HCT116 (cell line): ENCODE results near the gene ACOT9. TPM values are rescaled to one million over a fixed set of nuclear protein-coding genes. Genes with fewer than 3 reads are reported as not detected.

Source experiments
- ATAC-seq: fragments of 200-7000 bp; cut with Tn5 transposase; 2 replicates; pipeline ENCODE4 v1.9.1; 2020; ENCODE audit warnings: mild to moderate bottlenecking, moderate library complexity
- BruUV-seq: library from RNA; stranded (reverse); fragments of 400-500 nt; replicated peaks from 2 replicates; lab custom pipeline; 2021; lab: Mats Ljungman, UMichigan
- CTCF ChIA-PET: fragments of 300-600 bp; sonication (Branson Sonifier 250); formaldehyde crosslinking; loops from one replicate; lab custom pipeline; 2021; ENCODE audit warnings: antibody characterized with exemption; lab: Charles Lee
- POLR2A ChIA-PET: fragments of 300-600, 350-600 bp; sonication (Branson Sonifier 250); formaldehyde crosslinking; loops from one replicate; lab custom pipeline; 2021; ENCODE audit warnings: antibody characterized with exemption; lab: Charles Lee
- RAD21 ChIA-PET, 2 experiments: fragments of 300-600 bp; sonication (Branson Sonifier 250); formaldehyde crosslinking; loops; one replicate each; lab custom pipeline; 2023; ENCODE audit warnings: low total read pairs in 2 of 2; ENCODE audit not compliant: uncharacterized antibody in 2 of 2, unreplicated experiment in 2 of 2, low non-redundant PET in 1 of 2; lab: Charles Lee
- DNase-seq: peaks from one replicate; pipeline ENCODE4 v3.0.0-alpha.2; 2010; ENCODE audit warnings: low read depth, low spot score
- H2AFZ ChIP-seq: fragments of 200-600 bp; shearing (Covaris generic), sonication (generic); 2 replicates; pipeline ENCODE4 v1.6.1; 2017; ENCODE audit warnings: low read depth, mixed run types, mixed read lengths, antibody characterized with exemption, low read length; ENCODE audit not compliant: poor library complexity, severe bottlenecking
- H3K27ac ChIP-seq: 2 replicates; pipeline ENCODE4 v1.5.1; 2012; ENCODE audit warnings: low read depth, low read length
- H3K27me3 ChIP-seq: fragments of 200-600 bp; sonication (generic); 2 replicates; pipeline ENCODE4 v1.6.1; 2016; ENCODE audit warnings: mixed run types, low read length, mixed read lengths; ENCODE audit not compliant: insufficient read depth
- H3K36me3 ChIP-seq, 2 experiments: fragments of 200-500 bp in 1 of 2; fragments of 200-600 bp in 1 of 2; sonication (Bioruptor generic) in 1 of 2; sonication (generic) in 1 of 2; 2 replicates each; pipeline versions ENCODE4 v1.5.1 to v1.6.1; 2014 to 2016; ENCODE audit warnings: low read length in 2 of 2, inconsistent platforms in 1 of 2, mixed read lengths in 1 of 2, mixed run types in 1 of 2; ENCODE audit not compliant: insufficient read depth in 2 of 2, control insufficient read depth in 1 of 2
- H3K4me1 ChIP-seq, 2 experiments: fragments of 200-600 bp in 1 of 2; sonication (generic) in 1 of 2; 2 replicates each; pipeline versions ENCODE4 v1.5.1 to v1.6.1; 2012 to 2017; ENCODE audit warnings: low read length in 2 of 2, inconsistent platforms in 1 of 2, mild to moderate bottlenecking in 1 of 2, mixed read lengths in 1 of 2, mixed run types in 1 of 2, moderate library complexity in 1 of 2; ENCODE audit not compliant: insufficient read depth in 2 of 2, control insufficient read depth in 1 of 2
- H3K4me2 ChIP-seq: fragments of 200-600 bp; sonication (generic); 2 replicates; pipeline ENCODE4 v1.6.1; 2017; ENCODE audit warnings: mixed run types, low read length, mixed read lengths
- H3K4me3 ChIP-seq, 2 experiments: fragments of 200-600 bp in 1 of 2; sonication (generic) in 1 of 2; replicated peaks in 1 of 2; 2 replicates each; pipeline ENCODE4 v1.5.1; 2011 to 2016; ENCODE audit warnings: low read length in 2 of 2, control low read depth in 1 of 2, low read depth in 1 of 2, mild to moderate bottlenecking in 1 of 2, mixed read lengths in 1 of 2, mixed run types in 1 of 2
- H3K79me2 ChIP-seq: fragments of 200-600 bp; sonication (generic); 2 replicates; pipeline ENCODE4 v1.6.1; 2017; ENCODE audit warnings: mild to moderate bottlenecking, mixed run types, low read length, moderate library complexity, mixed read lengths; ENCODE audit not compliant: insufficient read depth
- H3K9ac ChIP-seq: fragments of 200-600 bp; sonication (generic); 2 replicates; pipeline ENCODE4 v1.6.1; 2016; ENCODE audit warnings: low read length, mixed read lengths
- H3K9me2 ChIP-seq: fragments of 200-600 bp; sonication (generic), shearing (Covaris generic); 2 replicates; pipeline ENCODE4 v1.6.1; 2017; ENCODE audit warnings: mixed run types, mild to moderate bottlenecking, moderate library complexity; ENCODE audit not compliant: insufficient read depth
- H3K9me3 ChIP-seq, 2 experiments: fragments of 200-500 bp in 1 of 2; fragments of 200-600 bp in 1 of 2; sonication (Bioruptor generic) in 1 of 2; sonication (generic) in 1 of 2; 2 replicates each; pipeline ENCODE4 v1.6.1; 2014 to 2017; ENCODE audit warnings: low read length in 2 of 2, mixed read lengths in 2 of 2, inconsistent platforms in 1 of 2, low read depth in 1 of 2, mild to moderate bottlenecking in 1 of 2, mixed run types in 1 of 2, moderate library complexity in 1 of 2; ENCODE audit not compliant: control insufficient read depth in 1 of 2, insufficient read depth in 1 of 2
- H4K20me1 ChIP-seq: fragments of 200-600 bp; sonication (generic), shearing (Covaris generic); 2 replicates; pipeline ENCODE4 v1.6.1; 2017; ENCODE audit warnings: mixed run types, mild to moderate bottlenecking, moderate library complexity; ENCODE audit not compliant: insufficient read depth
- CEBPB ChIP-seq: IDR thresholded peaks from 2 replicates; pipeline ENCODE4 v1.6.1; 2012; ENCODE audit warnings: low read depth
- EGR1 ChIP-seq: IDR thresholded peaks from 2 replicates; pipeline ENCODE4 v1.6.1; 2012; ENCODE audit warnings: low read depth
- EZH2 ChIP-seq: fragments of 200-600 bp; sonication (generic); IDR thresholded peaks from 2 replicates; pipeline ENCODE4 v1.6.1; 2017; ENCODE audit warnings: antibody characterized with exemption, mixed run types
- EZH2phosphoT487 ChIP-seq: fragments of 200-600 bp; IDR thresholded peaks from 2 replicates; pipeline ENCODE4 v1.6.1; 2018; ENCODE audit warnings: antibody characterized with exemption, borderline replicate concordance
- FOSL1 ChIP-seq: IDR thresholded peaks from 2 replicates; pipeline ENCODE4 v1.6.1; 2012; ENCODE audit warnings: low read depth
- POLR2A ChIP-seq: IDR thresholded peaks from 2 replicates; pipeline ENCODE4 v1.7.0; 2011; ENCODE audit warnings: borderline replicate concordance; ENCODE audit not compliant: insufficient read depth, insufficient read length; ENCODE audit errors: extremely low read depth
- POLR2AphosphoS5 ChIP-seq: IDR thresholded peaks from 2 replicates; pipeline ENCODE4 v1.6.1; 2011; ENCODE audit warnings: mild to moderate bottlenecking, low read depth, low read length, moderate library complexity
- RAD21 ChIP-seq: IDR thresholded peaks from 2 replicates; pipeline ENCODE4 v1.6.1; 2012; ENCODE audit warnings: low read depth, mild to moderate bottlenecking
- SP1 ChIP-seq: IDR thresholded peaks from 2 replicates; pipeline ENCODE4 v1.6.1; 2012; ENCODE audit warnings: low read depth
- SRF ChIP-seq: IDR thresholded peaks from 2 replicates; pipeline ENCODE4 v1.6.1; 2012; ENCODE audit warnings: low read depth
- YY1 ChIP-seq: IDR thresholded peaks from 2 replicates; pipeline ENCODE4 v1.6.1; 2011; ENCODE audit warnings: low read length, low read depth, moderate library complexity, mild to moderate bottlenecking; ENCODE audit not compliant: insufficient replicate concordance; ENCODE audit errors: extremely low read depth
- ZFX ChIP-seq: fragments of 450-650 bp; IDR thresholded peaks from 2 replicates; pipeline ENCODE4 v1.6.1; 2017
- ZNF274 ChIP-seq: fragments of 200-500 bp; sonication (Bioruptor generic); IDR thresholded peaks from 2 replicates; pipeline ENCODE4 v1.6.1; 2014; ENCODE audit warnings: mild to moderate bottlenecking, low read depth, low read length, inconsistent platforms
- intact Hi-C: fragments of 100-400 bp; cut with micrococcal nuclease; formaldehyde crosslinking; loops from 2 replicates; pipeline ENCODE4 v1.10.0; 2022
- total RNA-seq: library from RNA; stranded (reverse); gene quantifications from one replicate; pipeline ENCODE4 v1.2.1, GENCODE V29; 2021; ENCODE audit not compliant: unreplicated experiment
- TF ChIP-seq, protein P1 (sequence below): IDR thresholded peaks from 2 replicates; pipeline ENCODE4 v1.6.1; 2012
- TF ChIP-seq, protein P2 (sequence below): IDR thresholded peaks from 2 replicates; pipeline ENCODE4 v1.6.1; 2011; ENCODE audit warnings: mild to moderate bottlenecking, low read length, moderate library complexity; ENCODE audit not compliant: insufficient replicate concordance; ENCODE audit errors: extremely low read depth
- TF ChIP-seq, protein P3 (sequence below): IDR thresholded peaks from 2 replicates; pipeline ENCODE4 v1.6.1; 2012
- TF ChIP-seq, protein P4 (sequence below): IDR thresholded peaks from 2 replicates; pipeline ENCODE4 v1.6.1; 2012; ENCODE audit warnings: low read depth

ACOT9 gene
- total RNA-seq, 1 experiment from 2014 or later = 59.7 TPM

- Histone ChIP-seq H4K20me1 (no peaks in the 10 kb centered on the region), H3K4me3 (no peak overlapping the region), H3K4me1 (peaks cover 2 to 9% of the 10 kb centered on the region in 2 experiments; a peak in 2 of 4 replicates), H3K9ac (no peak overlapping the region), H3K27me3 (no peaks in the 10 kb centered on the region), H3K36me3 (peaks cover 6 to 9% of the 10 kb centered on the region in 2 experiments; a peak in 3 of 4 replicates), H3K9me2 (no peaks in the 10 kb centered on the region), H3K27ac (no peak overlapping the region), H3K79me2 (peaks cover 50% of the 10 kb centered on the region), H2AFZ (no peak overlapping the region), H3K9me3 (no peaks in the 10 kb centered on the region)
- ATAC-seq (no peak), DNase-seq (no peak)
- POLR2A ChIA-PET = no interaction called here
- no TSS peak for BruUV-seq
- intact Hi-C loops = no loop called here
- CTCF ChIA-PET = no interaction called here
- TF ChIP-seq EZH2phosphoT487 (no peak), ZFX (no peak), RAD21 (no peak), ZNF274 (no peak), POLR2AphosphoS5 (no peak), EGR1 (no peak), YY1 (no peak)
- TF ChIP-seq, protein P1, sequence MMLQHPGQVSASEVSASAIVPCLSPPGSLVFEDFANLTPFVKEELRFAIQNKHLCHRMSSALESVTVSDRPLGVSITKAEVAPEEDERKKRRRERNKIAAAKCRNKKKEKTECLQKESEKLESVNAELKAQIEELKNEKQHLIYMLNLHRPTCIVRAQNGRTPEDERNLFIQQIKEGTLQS = no peak
- TF ChIP-seq, all 23 proteins: peak for 0
- no peak overlapping the region for H3K4me2 ChIP-seq
- RAD21 ChIA-PET = no interaction called here
These were observed 72.5 kb downstream of the ACOT9 start for GRCh38 chrX:23670528-23670927.

- CTCF ChIA-PET = no interaction called here
- ATAC-seq = no peak
- no TSS peak for BruUV-seq
- H3K27ac ChIP-seq = peak overlapping the region; percentile 86; the same call in 1 of the 2 replicates
- H3K36me3 ChIP-seq = peaks cover 3 to 5% of the 10 kb centered on the region in 2 experiments; a peak in 3 of 4 replicates
- H3K27me3 ChIP-seq = no peaks in the 10 kb centered on the region
- H3K4me2 ChIP-seq = peak overlapping the region; percentile 64
- H2AFZ ChIP-seq = no peak overlapping the region
- H3K79me2 ChIP-seq = peaks cover 50% of the 10 kb centered on the region
- POLR2A ChIA-PET = interaction anchor here (0.6 kb wide), 1 partner anchor 119 kb away, joined by 3 read pairs; no protein-coding TSS in a partner anchor
- no peak for DNase-seq
- no peaks in the 10 kb centered on the region for H4K20me1 ChIP-seq
- intact Hi-C loops = no loop called here
- peaks cover 2 to 9% of the 10 kb centered on the region in 2 experiments; a peak in 2 of 4 replicates for H3K4me1 ChIP-seq
- H3K4me3 ChIP-seq = peak overlapping the region; percentile 58 to 60
- RAD21 ChIA-PET = no interaction called here
- no peaks in the 10 kb centered on the region for H3K9me3 ChIP-seq
- H3K9ac ChIP-seq = peak overlapping the region; percentile 86
- no peaks in the 10 kb centered on the region for H3K9me2 ChIP-seq
- TF ChIP-seq, protein P2, sequence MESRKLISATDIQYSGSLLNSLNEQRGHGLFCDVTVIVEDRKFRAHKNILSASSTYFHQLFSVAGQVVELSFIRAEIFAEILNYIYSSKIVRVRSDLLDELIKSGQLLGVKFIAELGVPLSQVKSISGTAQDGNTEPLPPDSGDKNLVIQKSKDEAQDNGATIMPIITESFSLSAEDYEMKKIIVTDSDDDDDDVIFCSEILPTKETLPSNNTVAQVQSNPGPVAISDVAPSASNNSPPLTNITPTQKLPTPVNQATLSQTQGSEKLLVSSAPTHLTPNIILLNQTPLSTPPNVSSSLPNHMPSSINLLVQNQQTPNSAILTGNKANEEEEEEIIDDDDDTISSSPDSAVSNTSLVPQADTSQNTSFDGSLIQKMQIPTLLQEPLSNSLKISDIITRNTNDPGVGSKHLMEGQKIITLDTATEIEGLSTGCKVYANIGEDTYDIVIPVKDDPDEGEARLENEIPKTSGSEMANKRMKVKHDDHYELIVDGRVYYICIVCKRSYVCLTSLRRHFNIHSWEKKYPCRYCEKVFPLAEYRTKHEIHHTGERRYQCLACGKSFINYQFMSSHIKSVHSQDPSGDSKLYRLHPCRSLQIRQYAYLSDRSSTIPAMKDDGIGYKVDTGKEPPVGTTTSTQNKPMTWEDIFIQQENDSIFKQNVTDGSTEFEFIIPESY = no peak
- no peak for TF ChIP-seq SRF
- no peak for TF ChIP-seq SP1
- no peak for TF ChIP-seq EGR1
- no peak for TF ChIP-seq RAD21
- TF ChIP-seq, protein P3, sequence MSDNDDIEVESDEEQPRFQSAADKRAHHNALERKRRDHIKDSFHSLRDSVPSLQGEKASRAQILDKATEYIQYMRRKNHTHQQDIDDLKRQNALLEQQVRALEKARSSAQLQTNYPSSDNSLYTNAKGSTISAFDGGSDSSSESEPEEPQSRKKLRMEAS = no peak
- TF ChIP-seq CEBPB = no peak
- TF ChIP-seq, protein P4, sequence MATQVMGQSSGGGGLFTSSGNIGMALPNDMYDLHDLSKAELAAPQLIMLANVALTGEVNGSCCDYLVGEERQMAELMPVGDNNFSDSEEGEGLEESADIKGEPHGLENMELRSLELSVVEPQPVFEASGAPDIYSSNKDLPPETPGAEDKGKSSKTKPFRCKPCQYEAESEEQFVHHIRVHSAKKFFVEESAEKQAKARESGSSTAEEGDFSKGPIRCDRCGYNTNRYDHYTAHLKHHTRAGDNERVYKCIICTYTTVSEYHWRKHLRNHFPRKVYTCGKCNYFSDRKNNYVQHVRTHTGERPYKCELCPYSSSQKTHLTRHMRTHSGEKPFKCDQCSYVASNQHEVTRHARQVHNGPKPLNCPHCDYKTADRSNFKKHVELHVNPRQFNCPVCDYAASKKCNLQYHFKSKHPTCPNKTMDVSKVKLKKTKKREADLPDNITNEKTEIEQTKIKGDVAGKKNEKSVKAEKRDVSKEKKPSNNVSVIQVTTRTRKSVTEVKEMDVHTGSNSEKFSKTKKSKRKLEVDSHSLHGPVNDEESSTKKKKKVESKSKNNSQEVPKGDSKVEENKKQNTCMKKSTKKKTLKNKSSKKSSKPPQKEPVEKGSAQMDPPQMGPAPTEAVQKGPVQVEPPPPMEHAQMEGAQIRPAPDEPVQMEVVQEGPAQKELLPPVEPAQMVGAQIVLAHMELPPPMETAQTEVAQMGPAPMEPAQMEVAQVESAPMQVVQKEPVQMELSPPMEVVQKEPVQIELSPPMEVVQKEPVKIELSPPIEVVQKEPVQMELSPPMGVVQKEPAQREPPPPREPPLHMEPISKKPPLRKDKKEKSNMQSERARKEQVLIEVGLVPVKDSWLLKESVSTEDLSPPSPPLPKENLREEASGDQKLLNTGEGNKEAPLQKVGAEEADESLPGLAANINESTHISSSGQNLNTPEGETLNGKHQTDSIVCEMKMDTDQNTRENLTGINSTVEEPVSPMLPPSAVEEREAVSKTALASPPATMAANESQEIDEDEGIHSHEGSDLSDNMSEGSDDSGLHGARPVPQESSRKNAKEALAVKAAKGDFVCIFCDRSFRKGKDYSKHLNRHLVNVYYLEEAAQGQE = no peak
- no peak for TF ChIP-seq POLR2A
- TF ChIP-seq FOSL1 = no peak
- no peak for TF ChIP-seq EZH2
These were observed 74.7 kb downstream of the ACOT9 start for GRCh38 chrX:23668335-23668734.
